Measurements from ENCODE around the gene SPATA6L.

GRCh38 chr9:4668604-4669003, 2.3 kb upstream of the SPATA6L start:
- TF ChIP-seq ZNF253 (CRISPR knock-in tag; conservative IDR thresholded peaks at IDR 0.05) (no peak), IRF2 (CRISPR knock-in tag; IDR thresholded peaks at IDR 0.05) (no peak), NCOA2 (IDR thresholded peaks at IDR 0.05; ENCODE audit: partially characterized antibody in 2 of 2) (no peak), RFX5 (IDR thresholded peaks at IDR 0.05; ENCODE audit: low read depth, low read length) (no peak), SP1 (CRISPR knock-in tag; IDR thresholded peaks at IDR 0.05) (no peak), BRF2 (IDR thresholded peaks at IDR 0.05; ENCODE audit: borderline replicate concordance, insufficient read depth, insufficient read length) (no peak), CTCF (IDR thresholded peaks at IDR 0.05 in 2 of 3, conservative IDR thresholded peaks at IDR 0.05 in 1 of 3; ENCODE audit: insufficient read depth in 2 of 3, low read depth in 1 of 3, low read length in 3 of 3) (no peak), POLR2H (tag; IDR thresholded peaks at IDR 0.05; ENCODE audit: low read depth) (no peak), FOXM1 (IDR thresholded peaks at IDR 0.05; ENCODE audit: low read depth) (no peak), FOXM1 (CRISPR knock-in tag; IDR thresholded peaks at IDR 0.05; ENCODE audit: low read depth) (no peak), PHF21A (IDR thresholded peaks at IDR 0.05; ENCODE audit: borderline replicate concordance, low read depth) (no peak)

All from K562 (cell line).